ENCODE measurements around the gene DCAF12L2.

The DCAF12L2 gene

GRCh38 chrX:126137899-126138298 is 28.2 kb downstream of the DCAF12L2 start:
- Histone ChIP-seq H3K4me3 (no peak overlapping the region), H3K36me3 (no peaks in the 10 kb centered on the region), H4K20me1 (peaks cover 0 to 4% (median 0%) of the 10 kb centered on the region in 11 experiments; a peak in 3 of 22 replicates), H3K9me3 (replicated peaks in 1 of 11) (peaks cover 0 to 13% (median 0%) of the 10 kb centered on the region in 11 experiments; a peak in 4 of 22 replicates), H3K27ac (no peak overlapping the region), H3K9ac (no peak overlapping the region), H3K4me2 (no peak overlapping the region), H3K4me1 (no peaks in the 10 kb centered on the region), H3K27me3 (peaks cover 49 to 94% (median 88%) of the 10 kb centered on the region in 11 experiments; a peak in 21 of 22 replicates)
- no peak for TF ChIP-seq Cebpa-rat (IDR thresholded peaks at IDR 0.05)

DNA sequence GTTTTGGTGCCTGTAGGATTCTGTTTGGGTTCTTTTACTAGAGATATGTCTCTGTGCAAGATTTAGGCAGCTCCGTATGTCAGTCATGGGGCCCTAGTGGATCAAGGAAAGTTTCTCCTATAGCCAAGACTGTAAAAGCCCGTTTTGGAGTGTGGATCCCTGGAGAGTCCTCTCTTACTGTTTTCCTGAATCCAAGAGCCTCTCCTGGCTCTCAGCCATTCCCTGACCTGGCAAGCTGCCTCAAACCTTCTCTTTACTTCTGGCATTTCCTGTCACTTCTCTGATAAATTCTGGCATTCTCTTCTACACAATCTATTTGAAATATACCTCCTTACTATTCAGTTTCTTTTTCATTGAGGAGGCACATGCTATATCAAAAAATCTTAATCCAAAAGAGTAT is 41.4 kb downstream of the DCAF12L2 start:
- Histone ChIP-seq H3K27ac (no peak overlapping the region), H3K9ac (no peak overlapping the region), H3K4me1 (no peaks in the 10 kb centered on the region), H3K9me3 (replicated peaks in 1 of 11) (peaks cover 0 to 16% (median 4%) of the 10 kb centered on the region in 11 experiments; a peak in 8 of 22 replicates), H3K36me3 (no peaks in the 10 kb centered on the region), H4K20me1 (no peaks in the 10 kb centered on the region), H3K27me3 (peaks cover 37 to 97% (median 76%) of the 10 kb centered on the region in 11 experiments), H3K4me3 (no peak overlapping the region), H3K4me2 (no peak overlapping the region)
- TF ChIP-seq Cebpa-rat (IDR thresholded peaks at IDR 0.05) = no peak
